Occipital lobe (tissue), 2 donors: ENCODE data around the gene RNF182. TPM values are rescaled to one million over a fixed set of nuclear protein-coding genes. Genes with fewer than 3 reads are reported as not detected.
"Not testable (repeated sequence)": the region's sequence is repeated elsewhere in the genome, so short reads cannot be mapped to it uniquely, and the experiment has no call there.

Experiments used
- DNase-seq: peaks from one replicate; lab custom pipeline; 2025; lab: John Stamatoyannopoulos, UW
- total RNA-seq: library from RNA; depleted of rRNA; stranded (reverse); fragments of >200 nt; gene quantifications from one replicate; pipeline ENCODE4 v1.2.3, GENCODE V29; 2014

Gene RNF182
- total RNA-seq, 1 donor from 2014 or later = 73.6 TPM

DNA sequence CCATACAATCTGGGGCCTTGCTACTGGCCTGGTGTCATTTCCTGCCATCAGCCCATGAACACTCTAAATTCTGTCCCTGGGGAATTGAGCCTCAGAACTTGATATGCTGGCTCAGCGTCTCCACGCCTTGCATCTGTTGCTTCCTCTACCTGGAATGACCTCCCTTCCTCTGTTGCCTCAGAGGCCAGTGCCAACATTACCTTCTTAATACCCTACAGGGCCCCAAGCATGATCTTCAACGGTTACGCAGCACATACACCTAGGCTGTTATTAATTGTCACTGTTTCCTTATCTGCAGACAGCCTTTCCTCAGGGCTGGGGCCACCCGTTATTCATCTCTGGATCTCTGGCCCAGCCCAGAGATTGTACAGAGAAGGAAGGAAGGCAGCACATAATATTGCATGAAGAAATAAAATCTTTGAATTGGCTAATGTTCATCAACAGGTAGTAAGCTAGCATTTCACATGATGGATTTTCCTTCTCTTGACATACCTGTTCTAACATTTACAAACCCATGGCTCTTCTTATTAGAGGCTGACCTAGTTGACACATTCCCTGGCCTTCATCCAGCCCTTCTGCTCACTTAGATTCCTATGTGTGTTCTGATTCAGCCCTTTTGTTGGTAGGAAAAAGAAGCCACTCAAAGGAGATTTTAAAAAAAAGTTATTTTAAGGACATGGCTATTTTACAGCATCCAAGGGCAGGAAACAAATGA is 8.4 kb upstream of the RNF182 start:
- no peak for DNase-seq

DNA sequence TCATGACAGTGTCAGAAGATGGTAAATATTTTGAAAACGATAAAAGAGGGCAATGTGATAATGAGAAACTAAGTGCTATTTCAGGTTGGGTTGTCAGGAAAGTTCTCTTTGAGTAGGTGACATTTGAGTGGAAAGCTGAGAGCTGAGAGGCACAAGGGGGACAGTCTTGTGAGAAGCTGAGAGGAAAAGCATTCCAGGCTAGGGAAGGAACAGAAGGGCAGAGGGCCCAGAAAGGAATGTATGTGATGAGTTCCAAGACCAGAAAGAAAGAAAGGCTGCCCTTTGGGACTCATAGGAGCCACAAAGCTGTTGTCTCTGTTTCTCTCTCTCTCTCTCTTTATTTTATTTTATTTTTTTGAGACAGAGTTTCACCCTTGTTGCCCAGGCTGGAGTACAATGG is 7.6 kb upstream of the RNF182 start:
- DNase-seq = no peak

DNA sequence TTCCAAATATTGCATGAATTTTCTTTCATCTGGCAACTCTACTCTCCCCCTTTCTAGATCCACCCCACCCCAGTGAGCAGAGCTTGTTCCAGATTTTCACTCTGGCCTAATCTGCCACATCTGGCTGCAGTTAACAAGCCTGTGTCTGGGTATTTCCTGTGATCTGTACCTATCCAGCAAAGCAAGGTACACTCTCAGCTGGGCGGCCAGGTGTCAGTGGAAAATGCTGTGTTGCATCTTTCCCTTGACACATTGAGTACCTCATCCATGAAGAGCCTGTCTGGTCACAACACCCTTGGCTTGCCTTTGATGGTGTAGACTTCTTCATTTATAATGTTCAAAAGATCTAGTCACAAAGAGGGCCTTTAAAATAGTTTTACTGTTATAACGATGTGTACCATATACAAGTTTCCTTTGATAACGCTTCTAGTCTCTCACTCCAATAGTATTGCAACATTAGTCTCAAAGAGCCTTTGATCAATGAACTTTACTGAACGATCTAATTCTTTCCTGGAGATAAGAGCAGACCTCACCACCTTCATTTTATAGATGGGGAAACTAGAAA is 6.0 kb upstream of the RNF182 start:
- DNase-seq = no peak

GRCh38 chr6:13919861-13920260 is 4.9 kb upstream of the RNF182 start:
- DNase-seq = no peak

- DNase-seq = no peak
Measured at GRCh38 chr6:13920552-13920951, 4.2 kb upstream of the RNF182 start.

DNA sequence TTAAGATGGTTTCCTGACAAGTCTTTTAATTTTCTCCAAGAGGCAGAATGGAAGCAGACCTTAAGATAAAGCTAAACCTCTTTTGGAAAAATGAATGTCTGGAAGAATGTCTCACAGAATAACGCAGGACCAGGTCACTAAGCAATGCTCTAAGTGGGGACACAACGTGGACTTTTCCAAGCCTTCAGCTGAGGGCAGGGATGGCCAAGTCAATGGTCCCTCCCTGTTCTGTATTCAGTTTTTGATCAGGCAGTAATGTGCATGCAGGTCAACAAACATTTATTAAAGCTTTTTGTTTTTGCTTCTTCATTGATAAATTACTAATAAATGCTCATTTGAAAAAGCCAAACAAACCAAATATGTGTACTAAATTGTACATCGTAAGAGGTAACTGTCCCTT is 2.0 kb upstream of the RNF182 start:
- DNase-seq = no peak

GRCh38 chr6:13923527-13924145 is 1.1 kb upstream of the RNF182 start:
- DNase-seq = no peak

- no peak for DNase-seq
Measured at GRCh38 chr6:13924146-13924948, 405 bp upstream of the RNF182 start.

GRCh38 chr6:13926378-13926777 is 1.6 kb downstream of the RNF182 start:
- no peak for DNase-seq

GRCh38 chr6:13927203-13927602 is 2.5 kb downstream of the RNF182 start:
- no peak for DNase-seq

DNA sequence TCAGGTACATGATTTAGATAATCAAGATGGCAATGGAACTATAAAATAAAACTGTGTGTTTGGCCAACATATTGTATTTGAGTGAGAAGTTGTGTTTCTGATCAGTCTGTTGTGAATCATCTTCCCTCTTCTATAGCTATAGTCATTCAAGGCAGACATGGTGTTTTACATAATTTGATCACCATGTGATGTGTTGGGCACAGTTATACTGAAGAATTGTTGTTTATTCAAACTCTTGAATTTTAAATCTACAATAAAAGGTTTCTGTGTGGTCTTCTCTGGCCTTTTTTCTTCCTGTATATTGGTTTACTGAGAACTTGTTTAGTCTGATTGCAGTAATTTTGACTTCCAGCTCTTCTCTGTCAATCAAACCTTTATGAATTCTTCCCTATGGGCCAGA is 4.4 kb downstream of the RNF182 start:
- no peak for DNase-seq

DNA sequence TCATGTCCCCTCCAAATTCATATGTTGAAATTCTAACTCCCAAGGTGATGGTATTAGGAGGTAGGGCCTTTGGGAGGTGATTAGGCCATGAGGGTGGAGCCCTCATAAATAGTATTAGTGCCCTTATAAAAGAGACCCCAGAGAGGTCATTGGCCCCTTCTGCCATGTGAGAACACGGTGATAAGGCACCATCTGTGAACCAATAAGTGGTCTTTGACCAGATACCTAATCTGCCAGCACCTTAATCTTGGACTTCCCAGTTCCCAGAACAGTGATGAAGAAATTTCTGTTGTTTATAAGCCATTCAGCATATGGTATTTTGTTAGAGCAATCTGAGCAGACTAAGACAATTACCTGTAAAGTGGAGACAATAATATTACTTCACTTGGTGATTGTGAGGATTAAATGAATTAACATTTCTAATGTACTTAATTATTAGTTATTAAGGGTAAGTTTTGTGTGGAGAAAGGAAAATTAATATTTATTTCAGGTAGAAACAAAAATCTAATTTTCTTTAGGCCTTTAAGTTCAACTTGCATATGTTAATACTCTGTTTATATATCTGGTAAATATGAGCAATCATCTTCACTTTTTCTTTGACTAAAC is 7.1 kb downstream of the RNF182 start:
- DNase-seq = no peak

DNA sequence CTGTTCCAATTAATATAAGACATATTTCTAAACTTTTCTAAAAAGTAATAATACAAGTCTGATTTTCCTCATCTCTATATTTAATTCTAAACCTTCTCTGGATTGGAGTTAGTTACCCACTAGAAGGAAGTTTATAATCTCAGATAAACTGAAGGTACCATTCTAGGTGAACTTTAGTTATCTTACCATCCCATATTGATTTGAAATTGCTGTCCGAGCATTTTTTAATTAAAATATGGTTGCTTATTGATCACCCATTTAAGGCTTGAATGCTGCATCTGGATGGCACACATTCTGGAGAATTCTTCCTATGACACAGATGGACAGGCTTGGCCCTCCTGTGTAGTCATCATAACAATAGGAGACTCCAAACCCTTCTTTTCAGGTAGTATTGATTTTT is 8.0 kb downstream of the RNF182 start:
- DNase-seq = no peak

DNA sequence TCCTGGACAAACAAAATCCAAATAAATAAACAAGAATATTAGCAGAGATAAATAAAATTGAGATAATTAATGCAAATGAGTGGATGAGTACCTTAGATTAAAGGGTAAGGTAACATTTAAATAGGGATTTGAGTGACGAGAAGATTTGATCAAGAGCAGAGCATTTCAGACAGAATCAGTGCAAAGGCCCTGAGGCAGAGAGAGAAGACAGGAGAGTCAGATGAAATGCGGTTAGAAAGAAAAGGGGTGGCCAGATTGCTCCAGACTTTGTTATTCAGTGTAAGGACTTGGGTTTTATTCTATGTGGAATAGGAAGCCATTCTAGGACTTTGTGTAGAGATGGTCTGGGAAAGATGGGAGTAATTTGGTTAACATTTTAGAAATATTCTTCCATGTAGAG is 10.0 kb downstream of the RNF182 start:
- no peak for DNase-seq

- DNase-seq = no peak
Measured at GRCh38 chr6:13935190-13935880, 10.6 kb downstream of the RNF182 start.

DNA sequence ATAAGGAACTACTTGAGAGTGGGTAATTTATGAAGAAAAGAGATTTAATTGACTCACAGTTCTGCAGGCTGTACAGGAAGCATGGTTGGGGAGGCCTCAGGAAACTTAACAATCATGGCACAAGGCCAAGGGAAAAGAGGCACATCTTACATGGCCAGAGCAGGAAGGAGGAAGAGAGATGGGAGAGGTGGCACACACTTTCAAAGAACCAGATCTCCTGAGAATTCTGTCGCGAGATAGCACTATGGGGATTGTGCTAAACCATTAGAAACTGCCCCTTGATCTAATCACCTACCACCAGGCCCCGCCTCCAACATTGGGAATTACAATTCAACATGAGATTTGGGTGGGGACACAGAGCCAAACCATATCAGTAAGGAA is 11.1 kb downstream of the RNF182 start:
- not testable (repeated sequence) for DNase-seq

- no peak for DNase-seq
Measured at GRCh38 chr6:13941902-13942301, 17.1 kb downstream of the RNF182 start.

- DNase-seq = no peak
Measured at GRCh38 chr6:13943943-13944342, 19.2 kb downstream of the RNF182 start.

DNA sequence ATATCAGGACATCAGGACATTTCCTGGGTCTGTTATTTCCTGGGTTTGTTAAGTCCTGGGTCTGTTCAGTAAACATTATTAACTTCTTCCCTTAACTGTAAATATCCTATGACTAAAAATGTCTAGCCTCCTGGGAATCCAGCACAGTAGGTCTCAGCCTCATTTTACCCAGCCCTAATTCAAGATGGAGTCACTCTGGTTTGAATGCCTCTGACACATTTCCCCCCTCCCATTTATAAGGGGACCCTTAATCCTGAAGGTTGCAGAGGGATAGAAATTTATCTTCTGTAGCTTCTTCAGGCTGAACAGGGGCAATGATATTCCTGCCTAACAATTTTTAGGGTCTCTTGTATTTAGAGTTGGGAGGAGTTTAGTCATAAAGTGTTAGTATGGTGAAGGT is 21.8 kb downstream of the RNF182 start:
- no peak for DNase-seq

DNA sequence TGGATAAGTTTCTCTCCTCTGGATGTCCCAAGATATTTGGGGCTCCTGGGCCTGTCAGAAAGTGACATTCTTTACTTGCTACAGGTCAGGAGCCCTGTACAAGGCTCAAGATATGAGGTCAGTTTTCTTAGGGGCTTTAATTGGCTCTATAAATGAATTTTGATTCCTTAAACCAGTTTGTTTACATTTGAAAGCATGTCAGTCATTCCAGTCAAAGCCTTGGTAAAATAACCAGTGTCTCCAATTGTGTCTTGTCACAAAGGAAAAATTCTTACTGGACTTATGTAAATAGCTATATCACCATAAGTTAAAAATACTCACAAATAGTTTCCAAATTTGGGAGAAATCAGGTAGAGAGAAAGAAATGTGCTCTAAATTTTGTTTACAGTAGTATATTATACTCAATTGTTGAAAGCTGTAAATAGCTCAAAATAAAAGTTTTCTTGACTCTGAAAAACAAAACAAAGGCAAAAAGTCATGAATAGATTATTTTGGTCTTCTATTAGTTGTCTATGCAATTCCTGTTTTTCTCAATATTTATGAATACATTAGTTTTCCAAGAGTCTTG is 22.9 kb downstream of the RNF182 start:
- DNase-seq = no peak

DNA sequence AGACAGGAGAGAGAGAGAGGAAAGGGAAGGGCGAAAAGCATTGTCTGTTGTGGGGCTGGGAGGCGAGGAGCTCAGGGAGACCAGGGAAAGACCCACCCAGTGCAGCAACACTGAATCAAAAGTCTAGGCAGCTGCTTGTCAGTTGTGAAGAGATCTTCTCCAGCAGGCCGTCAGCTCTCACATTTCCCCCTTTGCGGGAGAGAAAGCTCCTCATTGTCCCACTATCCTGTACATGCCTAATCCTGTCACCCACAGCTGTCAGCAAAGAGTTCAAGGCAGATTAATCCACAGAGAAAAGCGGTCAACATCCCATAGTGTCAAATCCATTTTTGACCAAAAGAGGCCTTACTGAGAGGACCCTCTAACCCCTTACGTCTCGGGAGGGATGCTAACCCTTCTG is 27.3 kb downstream of the RNF182 start:
- DNase-seq = no peak
